SK-N-MC (cell line): ENCODE data around the gene PKNOX2.

Experiments used
- DNase-seq: peaks from one replicate; pipeline ENCODE4 v3.0.0-alpha.2; 2011; ENCODE audit warnings: low read depth, low spot score
- H3K27ac ChIP-seq: fragments of 200-600 bp; sonication (generic); 2 replicates; pipeline ENCODE4 v1.5.1; 2016; ENCODE audit warnings: mixed run types
- H3K36me3 ChIP-seq: fragments of 200-600 bp; sonication (generic); 2 replicates; pipeline ENCODE4 v1.6.1; 2017; ENCODE audit warnings: antibody characterized with exemption, low read length, mixed read lengths; ENCODE audit not compliant: insufficient read depth
- H3K4me3 ChIP-seq: fragments of 200-600 bp; sonication (generic); 2 replicates; pipeline ENCODE4 v1.5.1; 2016
- H3K9ac ChIP-seq: fragments of 200-600 bp; sonication (generic); 2 replicates; pipeline ENCODE4 v1.8.0; 2017; ENCODE audit warnings: mixed run types, mixed read lengths; ENCODE audit not compliant: insufficient read length
- H3K9me3 ChIP-seq: fragments of 200-600 bp; sonication (generic); 2 replicates; pipeline ENCODE4 v1.6.1; 2017; ENCODE audit warnings: low read depth, mild to moderate bottlenecking, antibody characterized with exemption, low read length, moderate library complexity, mixed read lengths
- EZH2 ChIP-seq: fragments of 200-600 bp; sonication (generic); IDR thresholded peaks from one replicate; pipeline ENCODE4 v1.6.1; 2017; ENCODE audit warnings: antibody characterized with exemption
- FOXP2 ChIP-seq: optimal IDR thresholded peaks from 2 replicates; pipeline ENCODE3; 2011; ENCODE audit warnings: mild to moderate bottlenecking, moderate library complexity; ENCODE audit not compliant: insufficient read depth; ENCODE audit errors: extremely low read length, control extremely low read depth
- POLR2AphosphoS5 ChIP-seq: IDR thresholded peaks from 2 replicates; pipeline ENCODE4 v1.6.1; 2012; ENCODE audit warnings: mild to moderate bottlenecking, low read depth, low read length, borderline replicate concordance

The PKNOX2 gene

GRCh38 chr11:125164422-125165110 is at the start of gene PKNOX2:
Gene PKNOX2 (plus strand): TSS chr11:125164751. CDS start chr11:125351306, 186,555 bp downstream.
- H3K27ac ChIP-seq = 0 out of 2 replicates have a peak within 1 kb of the TSS, but pooled peaks have one; percentile 49
- H3K4me3 ChIP-seq = peak within 1 kb of the TSS; percentile 88
- TF ChIP-seq FOXP2 = no peak
- TF ChIP-seq POLR2AphosphoS5 = no peak
- no peak for TF ChIP-seq EZH2
- H3K9ac ChIP-seq = peak within 1 kb of the TSS; percentile 75
- DNase-seq = no peak
- no peaks in the 10 kb centered on the region for H3K36me3 ChIP-seq
- H3K9me3 ChIP-seq = no peaks in the 10 kb centered on the region

- no peaks in the 10 kb centered on the region for H3K36me3 ChIP-seq
- H3K4me3 ChIP-seq = no peak overlapping the region
- no peaks in the 10 kb centered on the region for H3K9me3 ChIP-seq
- DNase-seq = no peak
- no peak for TF ChIP-seq POLR2AphosphoS5
- no peak overlapping the region for H3K27ac ChIP-seq
- no peak overlapping the region for H3K9ac ChIP-seq
These were observed 47.1 kb upstream of the PKNOX2 start for GRCh38 chr11:125117429-125117828.

- Histone ChIP-seq H3K9ac (no peak overlapping the region), H3K9me3 (no peaks in the 10 kb centered on the region), H3K36me3 (no peaks in the 10 kb centered on the region), H3K27ac (no peak overlapping the region), H3K4me3 (peak overlapping the region; percentile 46)
- no peak for TF ChIP-seq FOXP2
- TF ChIP-seq POLR2AphosphoS5 = no peak
- TF ChIP-seq EZH2 = no peak
- no peak for DNase-seq
These were observed 41.2 kb upstream of the PKNOX2 start for GRCh38 chr11:125123194-125123946.

GRCh38 chr11:125123947-125124617 is 40.5 kb upstream of the PKNOX2 start:
- DNase-seq = peak; percentile 42
- no peak overlapping the region for H3K9ac ChIP-seq
- no peaks in the 10 kb centered on the region for H3K9me3 ChIP-seq
- no peak overlapping the region for H3K27ac ChIP-seq
- TF ChIP-seq FOXP2 (no peak), EZH2 (no peak), POLR2AphosphoS5 (no peak; the same call in 1 of the 2 replicates)
- H3K36me3 ChIP-seq = no peaks in the 10 kb centered on the region
- H3K4me3 ChIP-seq = peak overlapping the region; percentile 46

GRCh38 chr11:125124618-125124992 is 39.9 kb upstream of the PKNOX2 start:
- Histone ChIP-seq H3K9me3 (no peaks in the 10 kb centered on the region), H3K27ac (no peak overlapping the region), H3K36me3 (no peaks in the 10 kb centered on the region), H3K4me3 (no peak overlapping the region), H3K9ac (no peak overlapping the region)
- DNase-seq = no peak
- TF ChIP-seq POLR2AphosphoS5 (no peak), EZH2 (no peak), FOXP2 (no peak)

GRCh38 chr11:125128450-125128849 is 36.1 kb upstream of the PKNOX2 start:
- no peak overlapping the region for H3K27ac ChIP-seq
- H3K9ac ChIP-seq = no peak overlapping the region
- H3K36me3 ChIP-seq = no peaks in the 10 kb centered on the region
- DNase-seq = no peak
- no peaks in the 10 kb centered on the region for H3K9me3 ChIP-seq
- H3K4me3 ChIP-seq = no peak overlapping the region
- TF ChIP-seq EZH2 (no peak), POLR2AphosphoS5 (no peak), FOXP2 (no peak)

- TF ChIP-seq POLR2AphosphoS5 (no peak), EZH2 (no peak), FOXP2 (no peak)
- Histone ChIP-seq H3K9me3 (no peaks in the 10 kb centered on the region), H3K36me3 (no peaks in the 10 kb centered on the region), H3K4me3 (no peak overlapping the region), H3K9ac (no peak overlapping the region), H3K27ac (no peak overlapping the region)
- no peak for DNase-seq
These were observed 35.1 kb upstream of the PKNOX2 start for GRCh38 chr11:125129316-125129993.

GRCh38 chr11:125132071-125132470 is 32.5 kb upstream of the PKNOX2 start:
- TF ChIP-seq EZH2 (no peak), POLR2AphosphoS5 (no peak), FOXP2 (no peak)
- DNase-seq = no peak
- no peak overlapping the region for H3K9ac ChIP-seq
- no peaks in the 10 kb centered on the region for H3K9me3 ChIP-seq
- no peak overlapping the region for H3K27ac ChIP-seq
- no peaks in the 10 kb centered on the region for H3K36me3 ChIP-seq
- no peak overlapping the region for H3K4me3 ChIP-seq
